GM12865 (cell line): Measurements from ENCODE around the gene IPO7.

Source experiments
- DNase-seq: peaks from one replicate; pipeline ENCODE4 v3.0.0; 2010; ENCODE audit warnings: low read depth
- H3K4me3 ChIP-seq: 2 replicates; pipeline ENCODE4 v1.5.1; 2011; ENCODE audit warnings: mild to moderate bottlenecking, low read depth, low read length, control low read depth
- TF ChIP-seq, protein P1 (sequence below): IDR thresholded peaks from 2 replicates; pipeline ENCODE4 v1.5.1; 2011; ENCODE audit warnings: low read length, control low read depth, low read depth, inconsistent platforms; ENCODE audit not compliant: insufficient read depth; ENCODE audit errors: missing control alignments

The IPO7 gene

DNA sequence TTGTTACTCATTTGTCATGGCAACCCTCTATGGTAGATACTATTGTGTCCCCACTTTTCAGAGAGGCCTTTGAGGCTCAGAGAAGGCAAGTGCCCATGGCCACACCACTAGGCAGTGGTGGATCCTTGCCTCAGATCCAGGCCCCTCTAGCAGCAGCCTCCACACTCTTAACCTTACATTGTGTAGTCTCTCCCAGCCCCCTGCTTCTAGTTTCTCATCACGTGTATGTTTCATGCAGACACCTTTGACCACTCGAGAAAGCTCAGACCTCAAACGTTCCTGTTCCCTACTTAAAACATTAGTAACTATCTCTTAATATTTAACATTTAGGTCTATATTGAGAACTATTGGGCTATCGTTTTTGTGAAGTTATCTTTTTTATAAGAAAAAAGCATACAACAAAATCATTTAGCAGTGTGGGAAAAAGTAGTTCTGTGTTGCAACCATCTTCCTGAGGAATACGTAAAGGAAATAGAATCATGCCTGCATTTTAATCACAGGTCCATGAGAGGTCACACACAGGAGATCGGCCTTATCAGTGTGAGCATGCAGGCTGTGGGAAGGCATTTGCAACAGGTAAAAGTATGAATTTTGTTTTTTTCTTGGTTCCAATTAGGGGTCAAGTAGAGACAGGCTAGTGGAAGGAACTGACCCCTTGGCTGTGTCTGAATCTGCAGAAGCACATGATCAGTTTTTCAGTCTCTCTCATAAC is 111.5 kb downstream of the IPO7 start:
- TF ChIP-seq, protein P1, sequence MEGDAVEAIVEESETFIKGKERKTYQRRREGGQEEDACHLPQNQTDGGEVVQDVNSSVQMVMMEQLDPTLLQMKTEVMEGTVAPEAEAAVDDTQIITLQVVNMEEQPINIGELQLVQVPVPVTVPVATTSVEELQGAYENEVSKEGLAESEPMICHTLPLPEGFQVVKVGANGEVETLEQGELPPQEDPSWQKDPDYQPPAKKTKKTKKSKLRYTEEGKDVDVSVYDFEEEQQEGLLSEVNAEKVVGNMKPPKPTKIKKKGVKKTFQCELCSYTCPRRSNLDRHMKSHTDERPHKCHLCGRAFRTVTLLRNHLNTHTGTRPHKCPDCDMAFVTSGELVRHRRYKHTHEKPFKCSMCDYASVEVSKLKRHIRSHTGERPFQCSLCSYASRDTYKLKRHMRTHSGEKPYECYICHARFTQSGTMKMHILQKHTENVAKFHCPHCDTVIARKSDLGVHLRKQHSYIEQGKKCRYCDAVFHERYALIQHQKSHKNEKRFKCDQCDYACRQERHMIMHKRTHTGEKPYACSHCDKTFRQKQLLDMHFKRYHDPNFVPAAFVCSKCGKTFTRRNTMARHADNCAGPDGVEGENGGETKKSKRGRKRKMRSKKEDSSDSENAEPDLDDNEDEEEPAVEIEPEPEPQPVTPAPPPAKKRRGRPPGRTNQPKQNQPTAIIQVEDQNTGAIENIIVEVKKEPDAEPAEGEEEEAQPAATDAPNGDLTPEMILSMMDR, result no peak
- no peak for DNase-seq
- H3K4me3 ChIP-seq, result no peak overlapping the region
